Measurements from ENCODE around the gene BRSK2.

DNA sequence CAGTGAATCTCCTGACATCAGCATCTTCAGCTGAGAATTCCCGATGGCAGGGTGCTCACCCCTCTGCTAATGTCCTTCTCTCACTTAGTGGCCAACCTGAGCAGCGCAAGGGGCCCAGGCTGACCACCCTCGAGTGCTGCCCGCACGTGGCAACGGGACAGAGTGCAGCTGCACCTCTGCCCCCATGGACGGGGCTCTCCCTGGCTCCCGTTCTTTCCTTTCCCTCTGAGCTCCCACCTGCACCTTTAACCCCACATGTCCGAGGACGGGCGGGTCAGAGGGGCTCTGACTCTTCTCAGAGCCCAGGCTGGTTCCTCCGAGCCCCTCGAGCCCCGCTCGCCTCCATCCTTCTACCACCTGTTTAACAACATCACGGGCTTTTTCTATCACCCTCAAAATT is 77.0 kb downstream of the BRSK2 start:
- TF ChIP-seq, protein P1, sequence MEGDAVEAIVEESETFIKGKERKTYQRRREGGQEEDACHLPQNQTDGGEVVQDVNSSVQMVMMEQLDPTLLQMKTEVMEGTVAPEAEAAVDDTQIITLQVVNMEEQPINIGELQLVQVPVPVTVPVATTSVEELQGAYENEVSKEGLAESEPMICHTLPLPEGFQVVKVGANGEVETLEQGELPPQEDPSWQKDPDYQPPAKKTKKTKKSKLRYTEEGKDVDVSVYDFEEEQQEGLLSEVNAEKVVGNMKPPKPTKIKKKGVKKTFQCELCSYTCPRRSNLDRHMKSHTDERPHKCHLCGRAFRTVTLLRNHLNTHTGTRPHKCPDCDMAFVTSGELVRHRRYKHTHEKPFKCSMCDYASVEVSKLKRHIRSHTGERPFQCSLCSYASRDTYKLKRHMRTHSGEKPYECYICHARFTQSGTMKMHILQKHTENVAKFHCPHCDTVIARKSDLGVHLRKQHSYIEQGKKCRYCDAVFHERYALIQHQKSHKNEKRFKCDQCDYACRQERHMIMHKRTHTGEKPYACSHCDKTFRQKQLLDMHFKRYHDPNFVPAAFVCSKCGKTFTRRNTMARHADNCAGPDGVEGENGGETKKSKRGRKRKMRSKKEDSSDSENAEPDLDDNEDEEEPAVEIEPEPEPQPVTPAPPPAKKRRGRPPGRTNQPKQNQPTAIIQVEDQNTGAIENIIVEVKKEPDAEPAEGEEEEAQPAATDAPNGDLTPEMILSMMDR (IDR thresholded peaks at IDR 0.05; ENCODE audit: insufficient read depth, low read depth, low read length) = no peak
- no peak for TF ChIP-seq EZH2 (IDR thresholded peaks at IDR 0.05; ENCODE audit: insufficient read depth, low read length)
